Upper lobe of left lung (tissue), 6 donors: ENCODE measurements around the gene DLGAP1. TPM values are rescaled to one million over a fixed set of nuclear protein-coding genes. Genes with fewer than 3 reads are reported as not detected.
"Not testable (repeated sequence)": the region's sequence is repeated elsewhere in the genome, so short reads cannot be mapped to it uniquely, and the experiment has no call there.

Experiments
- ATAC-seq, 2 donors: fragments of 200-7000 bp; cut with Tn5 transposase; one replicate each; pipeline ENCODE4 v1.9.1; 2022; ENCODE audit warnings: mild to moderate bottlenecking in 2 of 2, moderate library complexity in 2 of 2; ENCODE audit not compliant: low FRiP score in 2 of 2
- DNase-seq, 2 donors: peaks; one replicate each; pipeline ENCODE4 v3.0.0-alpha.2; 2019 to 2020
- H3K27ac ChIP-seq, 4 donors: fragments of 200-600 bp; sonication (generic); one replicate each; pipeline ENCODE4 v1.5.1; 2016 to 2019
- H3K27me3 ChIP-seq, 4 donors: fragments of 200-600 bp; sonication (generic); one replicate each; pipeline ENCODE4 v1.5.1; 2017 to 2019
- H3K36me3 ChIP-seq, 4 donors: fragments of 200-600 bp; sonication (generic); one replicate each; pipeline ENCODE4 v1.5.1; 2016 to 2019
- H3K4me1 ChIP-seq, 4 donors: fragments of 200-600 bp; sonication (generic); one replicate each; pipeline ENCODE4 v1.5.1; 2018 to 2019
- H3K4me3 ChIP-seq, 4 donors: fragments of 200-600 bp; sonication (generic); one replicate each; pipeline ENCODE4 v1.5.1; 2017 to 2019; ENCODE audit warnings: mild to moderate bottlenecking in 2 of 4, moderate library complexity in 1 of 4
- H3K9me3 ChIP-seq, 4 donors: fragments of 200-600 bp; sonication (generic); one replicate each; pipeline ENCODE4 v1.5.1; 2018 to 2019
- CTCF ChIP-seq, 6 experiments: fragments of 450-650 bp in 4 of 6; fragments of 200-600 bp in 2 of 6; sonication (generic) in 2 of 6; IDR thresholded peaks; one replicate each; pipeline ENCODE4 v1.5.1; 2016 to 2019; ENCODE audit warnings: antibody characterized with exemption in 6 of 6
- EP300 ChIP-seq, 4 donors: sonication (generic); formaldehyde crosslinking; IDR thresholded peaks; one replicate each; pipeline ENCODE4 v1.5.1; 2017; ENCODE audit warnings: antibody characterized with exemption in 4 of 4, control low read depth in 2 of 4
- POLR2A ChIP-seq, 4 donors: fragments of 450-650 bp; IDR thresholded peaks; one replicate each; pipeline ENCODE4 v1.5.1; 2016 to 2017; ENCODE audit warnings: antibody characterized with exemption in 4 of 4, mild to moderate bottlenecking in 2 of 4
- POLR2AphosphoS5 ChIP-seq, 2 donors: sonication (generic); formaldehyde crosslinking; IDR thresholded peaks; one replicate each; pipeline ENCODE4 v1.5.1; 2017; ENCODE audit warnings: antibody characterized with exemption in 2 of 2
- WGBS, 2 donors: methylation state at CpG; one replicate each; pipeline ENCODE4 v1.1.5; 2017 to 2018; 5-methylcytosine and 5-hydroxymethylcytosine counted together
- total RNA-seq, 6 donors: library from RNA; depleted of rRNA in 4 of 6; stranded (reverse); fragments of >200 nt in 4 of 6; gene quantifications; one replicate each; pipeline versions ENCODE4 v1.1.0 to v1.2.1, GENCODE V29; 2016 to 2021
- donor health status: DM: no; HTN: no; CAD: no; lungs with moderate emphysema.
- donor health status: DM: no; HTN: yes; CAD: no; lungs with severe emphysema.

DLGAP1 gene
- total RNA-seq, 6 donors from 2014 or later = 2.1 to 4.6 (median 3.6) TPM

DNA sequence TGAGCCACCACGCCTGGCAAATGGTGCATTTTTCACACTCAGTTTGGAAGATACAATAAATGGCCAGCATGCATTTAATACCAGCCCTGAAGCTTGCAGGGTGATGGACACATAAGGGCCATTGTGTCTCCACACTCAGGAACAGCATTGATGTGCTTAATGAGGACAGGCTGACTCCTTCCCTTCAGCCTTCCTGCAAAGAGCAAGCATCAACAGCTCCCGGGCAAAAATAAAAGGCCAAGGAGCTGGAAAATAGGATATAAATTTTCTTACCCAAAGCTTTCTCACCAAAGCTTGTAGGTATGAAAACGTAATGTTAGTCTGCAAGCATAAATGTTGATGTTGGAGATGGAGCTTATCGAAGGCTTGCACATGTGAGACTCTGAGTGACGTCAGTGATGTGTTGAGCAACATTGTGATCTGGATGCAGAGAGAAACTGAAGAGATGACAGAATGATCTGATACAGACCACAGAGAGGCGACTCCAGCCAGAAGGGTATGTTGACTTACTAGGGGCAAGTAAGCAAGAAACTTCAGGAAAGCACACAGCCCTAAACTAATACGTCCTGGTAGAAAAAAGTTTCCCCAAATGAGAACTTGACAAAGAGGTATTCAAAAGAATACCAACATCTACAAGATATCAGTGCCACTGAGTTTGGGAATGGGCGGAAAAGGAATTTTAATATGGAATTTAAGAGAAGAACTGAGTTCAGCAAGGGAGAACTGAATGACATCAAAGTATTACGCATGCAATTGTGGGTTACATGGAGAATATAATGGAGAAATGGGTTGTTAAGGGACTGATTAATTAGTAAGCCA is 748.6 kb downstream of the DLGAP1 start:
- Histone ChIP-seq H3K27me3 (no peaks in the 10 kb centered on the region), H3K9me3 (no peaks in the 10 kb centered on the region), H3K27ac (no peak overlapping the region), H3K4me1 (peaks cover 9 to 28% (median 21%) of the 10 kb centered on the region in 4 donors), H3K4me3 (no peak overlapping the region), H3K36me3 (no peaks in the 10 kb centered on the region)
- peak in 1 of 2 donors; percentile 39 for DNase-seq
- no peak for ATAC-seq
- no peak for TF ChIP-seq POLR2AphosphoS5 (IDR thresholded peaks at IDR 0.05)
- WGBS, 2 donors = 87 to 90% methylated on average over 9 of the region's 9 CpGs

GRCh38 chr18:3704556-3705344 is 750.4 kb downstream of the DLGAP1 start:
- Histone ChIP-seq H3K27ac (no peak overlapping the region), H3K36me3 (no peaks in the 10 kb centered on the region), H3K4me3 (no peak overlapping the region), H3K4me1 (peaks cover 0 to 12% (median 8%) of the 10 kb centered on the region in 4 donors), H3K9me3 (no peaks in the 10 kb centered on the region), H3K27me3 (no peaks in the 10 kb centered on the region)
- DNase-seq (no peak), ATAC-seq (no peak)
- TF ChIP-seq POLR2AphosphoS5 (IDR thresholded peaks at IDR 0.05) = no peak
- no peak for TF ChIP-seq EP300 (IDR thresholded peaks at IDR 0.05)
- TF ChIP-seq POLR2A (IDR thresholded peaks at IDR 0.05) = no peak
- no peak for TF ChIP-seq CTCF (IDR thresholded peaks at IDR 0.05)
- 89 to 91% methylated on average over 3 of the region's 3 CpGs for WGBS, 2 donors

DNA sequence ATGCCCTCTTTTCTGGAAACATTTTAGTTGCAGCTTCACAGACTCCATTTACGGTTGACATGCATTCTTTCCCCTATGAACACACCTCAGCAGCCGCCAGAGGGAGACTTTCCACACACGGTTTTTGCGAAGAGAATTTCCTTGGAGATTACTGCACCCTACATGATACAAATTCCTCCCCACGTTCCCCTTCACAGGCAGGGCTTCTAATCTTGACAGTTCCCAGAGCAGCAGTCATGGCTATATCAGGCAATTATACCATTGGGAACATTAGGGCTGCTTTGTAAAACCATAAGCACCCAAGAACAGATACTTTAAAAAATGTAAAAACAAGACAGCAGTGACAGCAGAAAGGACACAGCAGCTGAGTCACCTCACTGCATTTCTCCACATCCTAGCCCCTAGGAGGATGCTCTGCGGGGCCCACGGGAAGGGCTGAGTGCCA is 751.4 kb downstream of the DLGAP1 start:
- H3K4me3 ChIP-seq = no peak overlapping the region
- ATAC-seq (peak; percentile 71 to 80), DNase-seq (peak in 1 of 2 donors; percentile 47)
- 13 to 20% methylated on average over 7 of the region's 7 CpGs for WGBS, 2 donors
- H3K36me3 ChIP-seq = no peaks in the 10 kb centered on the region
- peaks cover 0 to 7% (median 3%) of the 10 kb centered on the region in 4 donors for H3K4me1 ChIP-seq
- no peaks in the 10 kb centered on the region for H3K27me3 ChIP-seq
- H3K9me3 ChIP-seq = no peaks in the 10 kb centered on the region
- TF ChIP-seq POLR2AphosphoS5 (IDR thresholded peaks at IDR 0.05) = no peak
- TF ChIP-seq CTCF (IDR thresholded peaks at IDR 0.05) = peak; percentile 40 to 63 (median 56)
- no peak for TF ChIP-seq POLR2A (IDR thresholded peaks at IDR 0.05)
- no peak for TF ChIP-seq EP300 (IDR thresholded peaks at IDR 0.05)
- no peak overlapping the region for H3K27ac ChIP-seq

GRCh38 chr18:3699707-3700567 is 755.2 kb downstream of the DLGAP1 start:
- H3K4me1 ChIP-seq, H3K27me3 ChIP-seq, H3K36me3 ChIP-seq, H3K9me3 ChIP-seq: not testable (repeated sequence)
- TF ChIP-seq POLR2A (IDR thresholded peaks at IDR 0.05) = peak in 1 of 4 donors; percentile 69
- Histone ChIP-seq H3K27ac (peak overlapping the region in 2 of 4 donors; percentile 59 to 82), H3K4me3 (peak overlapping the region in 3 of 4 donors; percentile 5 to 22 (median 14))
- ATAC-seq (peak; percentile 82 to 89), DNase-seq (peak in 1 of 2 donors; percentile 44)
- 45 to 69% methylated on average over 6 to 15 of the region's 16 CpGs for WGBS, 2 donors

DNA sequence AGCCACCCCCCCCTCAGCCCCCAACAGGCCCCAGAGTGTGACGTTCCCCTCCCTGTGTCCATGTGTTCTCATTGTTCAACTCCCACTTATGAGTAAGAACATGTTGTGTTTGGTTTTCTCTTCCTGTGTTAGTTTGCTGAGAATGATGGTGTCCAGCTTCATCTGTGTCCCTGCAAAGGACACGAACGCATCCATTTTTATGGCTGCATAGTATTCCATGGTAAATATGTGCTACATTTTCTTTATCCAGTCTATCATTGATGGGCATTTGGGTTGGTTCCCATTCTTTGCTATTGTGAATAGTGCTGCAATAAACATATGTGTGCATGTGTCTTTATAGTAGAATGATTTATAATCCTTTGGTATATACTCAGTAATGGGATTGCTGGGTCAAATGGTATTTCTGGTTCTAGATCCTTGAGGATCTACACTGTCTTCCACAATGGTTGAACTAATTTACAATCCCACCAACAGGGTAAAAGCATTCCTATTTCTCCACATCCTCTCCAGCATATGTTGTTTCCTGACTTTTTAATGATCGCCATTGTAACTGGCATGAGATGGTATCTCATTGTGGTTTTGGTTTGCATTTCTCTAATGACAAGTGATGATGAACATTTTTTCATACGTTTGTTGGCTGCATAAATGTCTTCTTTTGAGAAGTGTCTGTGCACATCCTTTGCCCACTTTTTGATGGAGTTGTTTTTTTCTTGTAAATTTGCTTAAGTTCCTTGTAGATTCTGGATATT is 760.9 kb downstream of the DLGAP1 start:
- not testable (repeated sequence) for H3K27ac ChIP-seq, H3K4me1 ChIP-seq, DNase-seq, ATAC-seq, H3K9me3 ChIP-seq, H3K27me3 ChIP-seq, H3K4me3 ChIP-seq, H3K36me3 ChIP-seq
- WGBS, 2 donors = 73% methylated on average over 5 of the region's 5 CpGs
